Memory B cell (primary cell): ENCODE results near the gene DNAAF5.

Source experiments
- ATAC-seq: fragments of 150-1000 bp; cut with Tn5 transposase; 2 replicates; pipeline ENCODE4 v1.10.0; 2021; ENCODE audit warnings: low read depth, mild to moderate bottlenecking, moderate library complexity
- DNase-seq, 2 donors: peaks; one replicate each; pipeline ENCODE4 v3.0.0; 2022; ENCODE audit warnings: low spot score in 2 of 2
- H3K27ac Mint-ChIP-seq: one replicate; pipeline ENCODE4 v1.8.0; 2022; ENCODE audit warnings: mild to moderate bottlenecking, moderate library complexity, mixed read lengths
- H3K27me3 Mint-ChIP-seq: one replicate; pipeline ENCODE4 v1.8.0; 2022; ENCODE audit warnings: mixed read lengths
- H3K36me3 Mint-ChIP-seq: one replicate; pipeline ENCODE4 v1.8.0; 2022; ENCODE audit warnings: mild to moderate bottlenecking, mixed read lengths
- H3K4me1 Mint-ChIP-seq: one replicate; pipeline ENCODE4 v1.8.0; 2022; ENCODE audit warnings: mixed read lengths
- H3K4me3 Mint-ChIP-seq: one replicate; pipeline ENCODE4 v1.8.0; 2022; ENCODE audit warnings: mild to moderate bottlenecking, moderate library complexity, mixed read lengths
- H3K9me3 Mint-ChIP-seq: one replicate; pipeline ENCODE4 v1.8.0; 2022; ENCODE audit warnings: mixed read lengths

DNAAF5 gene

GRCh38 chr7:778968-779451 is 52.5 kb downstream of the DNAAF5 start:
- no peak overlapping the region for H3K4me3 Mint-ChIP-seq
- no peaks in the 10 kb centered on the region for H3K27me3 Mint-ChIP-seq
- H3K4me1 Mint-ChIP-seq: peaks cover 2% of the 10 kb centered on the region
- no peak overlapping the region for H3K27ac Mint-ChIP-seq
- DNase-seq (no peak), ATAC-seq (no peak)
- H3K9me3 Mint-ChIP-seq: no peaks in the 10 kb centered on the region
- H3K36me3 Mint-ChIP-seq: peaks cover 19% of the 10 kb centered on the region

GRCh38 chr7:779480-779879 is 53.0 kb downstream of the DNAAF5 start:
- no peak overlapping the region for H3K27ac Mint-ChIP-seq
- no peaks in the 10 kb centered on the region for H3K27me3 Mint-ChIP-seq
- peaks cover 22% of the 10 kb centered on the region for H3K36me3 Mint-ChIP-seq
- H3K4me1 Mint-ChIP-seq: peaks cover 2% of the 10 kb centered on the region
- DNase-seq (no peak), ATAC-seq (no peak)
- H3K9me3 Mint-ChIP-seq: no peaks in the 10 kb centered on the region
- H3K4me3 Mint-ChIP-seq: no peak overlapping the region

GRCh38 chr7:780081-780480 is 53.6 kb downstream of the DNAAF5 start:
- no peak overlapping the region for H3K27ac Mint-ChIP-seq
- DNase-seq: no peak
- no peak for ATAC-seq
- no peaks in the 10 kb centered on the region for H3K27me3 Mint-ChIP-seq
- H3K9me3 Mint-ChIP-seq: no peaks in the 10 kb centered on the region
- no peak overlapping the region for H3K4me3 Mint-ChIP-seq
- peaks cover 2% of the 10 kb centered on the region for H3K4me1 Mint-ChIP-seq
- H3K36me3 Mint-ChIP-seq: peaks cover 22% of the 10 kb centered on the region

- H3K27me3 Mint-ChIP-seq: no peaks in the 10 kb centered on the region
- peaks cover 21% of the 10 kb centered on the region for H3K36me3 Mint-ChIP-seq
- H3K4me3 Mint-ChIP-seq: no peak overlapping the region
- H3K9me3 Mint-ChIP-seq: no peaks in the 10 kb centered on the region
- H3K4me1 Mint-ChIP-seq: peaks cover 1% of the 10 kb centered on the region
- H3K27ac Mint-ChIP-seq: no peak overlapping the region
- DNase-seq (no peak), ATAC-seq (no peak)
These were observed 54.0 kb downstream of the DNAAF5 start for GRCh38 chr7:780516-780915.

- Mint-ChIP-seq H3K27me3 (no peaks in the 10 kb centered on the region), H3K27ac (peak overlapping the region; percentile 29), H3K4me1 (peaks cover under 1% of the 10 kb centered on the region), H3K4me3 (no peak overlapping the region), H3K36me3 (peaks cover 19% of the 10 kb centered on the region), H3K9me3 (no peaks in the 10 kb centered on the region)
- no peak for DNase-seq
- ATAC-seq: no peak
These were observed 54.8 kb downstream of the DNAAF5 start for GRCh38 chr7:781186-781849.

GRCh38 chr7:781936-782529 is 55.5 kb downstream of the DNAAF5 start:
- H3K9me3 Mint-ChIP-seq: no peaks in the 10 kb centered on the region
- peaks cover 4% of the 10 kb centered on the region for H3K4me1 Mint-ChIP-seq
- no peak overlapping the region for H3K27ac Mint-ChIP-seq
- no peak overlapping the region for H3K4me3 Mint-ChIP-seq
- DNase-seq (no peak), ATAC-seq (no peak)
- H3K27me3 Mint-ChIP-seq: no peaks in the 10 kb centered on the region
- peaks cover 21% of the 10 kb centered on the region for H3K36me3 Mint-ChIP-seq

- no peak for ATAC-seq
- Mint-ChIP-seq H3K9me3 (no peaks in the 10 kb centered on the region), H3K27me3 (no peaks in the 10 kb centered on the region), H3K36me3 (peaks cover 17% of the 10 kb centered on the region), H3K4me3 (no peak overlapping the region), H3K4me1 (peaks cover 4% of the 10 kb centered on the region), H3K27ac (no peak overlapping the region)
- no peak for DNase-seq
These were observed 56.4 kb downstream of the DNAAF5 start for GRCh38 chr7:782718-783449.

GRCh38 chr7:783556-784490 is 57.3 kb downstream of the DNAAF5 start:
- Mint-ChIP-seq H3K36me3 (peaks cover 19% of the 10 kb centered on the region), H3K4me1 (peaks cover 4% of the 10 kb centered on the region), H3K4me3 (no peak overlapping the region), H3K27ac (peak overlapping the region; percentile 37), H3K27me3 (no peaks in the 10 kb centered on the region), H3K9me3 (peaks cover 1% of the 10 kb centered on the region)
- DNase-seq (no peak), ATAC-seq (no peak)

- Mint-ChIP-seq H3K27ac (no peak overlapping the region), H3K4me1 (peaks cover 4% of the 10 kb centered on the region), H3K9me3 (peaks cover 1% of the 10 kb centered on the region), H3K4me3 (no peak overlapping the region), H3K36me3 (peaks cover 24% of the 10 kb centered on the region), H3K27me3 (no peaks in the 10 kb centered on the region)
- ATAC-seq (no peak), DNase-seq (no peak)
These were observed 58.5 kb downstream of the DNAAF5 start for GRCh38 chr7:784971-785370.

- H3K4me3 Mint-ChIP-seq: no peak overlapping the region
- H3K36me3 Mint-ChIP-seq: peaks cover 24% of the 10 kb centered on the region
- ATAC-seq (no peak), DNase-seq (no peak)
- H3K9me3 Mint-ChIP-seq: peaks cover 1% of the 10 kb centered on the region
- H3K27ac Mint-ChIP-seq: no peak overlapping the region
- H3K4me1 Mint-ChIP-seq: peaks cover 4% of the 10 kb centered on the region
- no peaks in the 10 kb centered on the region for H3K27me3 Mint-ChIP-seq
These were observed 58.9 kb downstream of the DNAAF5 start for GRCh38 chr7:785416-785815.

- H3K4me1 Mint-ChIP-seq: peaks cover 4% of the 10 kb centered on the region
- H3K36me3 Mint-ChIP-seq: peaks cover 20% of the 10 kb centered on the region
- peak; percentile 88 for ATAC-seq
- peak; percentile 64 to 72 for DNase-seq
- no peak overlapping the region for H3K27ac Mint-ChIP-seq
- no peaks in the 10 kb centered on the region for H3K27me3 Mint-ChIP-seq
- no peak overlapping the region for H3K4me3 Mint-ChIP-seq
- H3K9me3 Mint-ChIP-seq: peaks cover 1% of the 10 kb centered on the region
These were observed 60.2 kb downstream of the DNAAF5 start for GRCh38 chr7:786472-787255.

GRCh38 chr7:787332-788240 is 61.1 kb downstream of the DNAAF5 start:
- Mint-ChIP-seq H3K27ac (no peak overlapping the region), H3K36me3 (peaks cover 20% of the 10 kb centered on the region), H3K4me1 (peaks cover 4% of the 10 kb centered on the region), H3K27me3 (no peaks in the 10 kb centered on the region), H3K9me3 (peaks cover 1% of the 10 kb centered on the region), H3K4me3 (no peak overlapping the region)
- ATAC-seq: no peak
- DNase-seq: no peak
